GM12864 (cell line): Measurements from ENCODE around the gene NOS2.
"Not testable (repeated sequence)": the region's sequence is repeated elsewhere in the genome, so short reads cannot be mapped to it uniquely, and the experiment has no call there.

ENCODE experiments used
- DNase-seq: peaks from one replicate; pipeline ENCODE4 v3.0.0-alpha.2; 2011; ENCODE audit warnings: low read depth
- H3K4me3 ChIP-seq: 2 replicates; pipeline ENCODE4 v1.5.1; 2011; ENCODE audit warnings: mild to moderate bottlenecking, low read depth, low read length, control low read depth
- CTCF ChIP-seq: IDR thresholded peaks from 2 replicates; pipeline ENCODE4 v1.5.1; 2011; ENCODE audit warnings: low read depth, mild to moderate bottlenecking, moderate library complexity, low read length, control low read depth, inconsistent platforms; ENCODE audit errors: missing control alignments

The NOS2 gene

GRCh38 chr17:27800522-27800921 lies at the start of gene NOS2:
NOS2 (minus strand) TSS chr17:27800529; CDS start chr17:27798809, 1,720 bp downstream.
- no peak for DNase-seq
- H3K4me3 ChIP-seq, result no peak within 1 kb of the TSS
- TF ChIP-seq CTCF, result no peak

GRCh38 chr17:27849474-27850185 lies 49.3 kb upstream of the NOS2 start:
- DNase-seq, result no peak
- H3K4me3 ChIP-seq, result no peak overlapping the region
- TF ChIP-seq CTCF, result no peak

GRCh38 chr17:27848931-27849330 lies 48.6 kb upstream of the NOS2 start:
- no peak for TF ChIP-seq CTCF
- DNase-seq, result no peak
- H3K4me3 ChIP-seq, result no peak overlapping the region

- not testable (repeated sequence) for H3K4me3 ChIP-seq, DNase-seq
Observed at GRCh38 chr17:27846808-27847307, 46.5 kb upstream of the NOS2 start.

GRCh38 chr17:27846042-27846655 lies 45.8 kb upstream of the NOS2 start:
- no peak for DNase-seq
- H3K4me3 ChIP-seq, result no peak overlapping the region
- no peak for TF ChIP-seq CTCF

GRCh38 chr17:27845264-27846041 lies 45.1 kb upstream of the NOS2 start:
- H3K4me3 ChIP-seq, result no peak overlapping the region
- DNase-seq, result no peak
- TF ChIP-seq CTCF, result no peak

- no peak for TF ChIP-seq CTCF
- no peak overlapping the region for H3K4me3 ChIP-seq
- no peak for DNase-seq
Observed at GRCh38 chr17:27840688-27841087, 40.4 kb upstream of the NOS2 start.

- not testable (repeated sequence) for H3K4me3 ChIP-seq, DNase-seq
Observed at GRCh38 chr17:27840406-27840678, 40.0 kb upstream of the NOS2 start.

- not testable (repeated sequence) for H3K4me3 ChIP-seq, DNase-seq
Observed at GRCh38 chr17:27839571-27840405, 39.5 kb upstream of the NOS2 start.

GRCh38 chr17:27838607-27839006 lies 38.3 kb upstream of the NOS2 start:
- DNase-seq, result not testable (repeated sequence)

More at GRCh38 chr17:27838607-27839006, 38.3 kb upstream of the NOS2 start:
- H3K4me3 ChIP-seq, result not testable (repeated sequence)
